HG02870 (cell line): Measurements from ENCODE around the gene GALNT11.

ENCODE experiments used
- ATAC-seq: cut with Tn5 transposase; IDR thresholded peaks from one replicate; pipeline ENCODE4 v1.9.1; 2021; ENCODE audit warnings: mild to moderate bottlenecking, moderate library complexity; ENCODE audit not compliant: unreplicated experiment

GALNT11 gene

DNA sequence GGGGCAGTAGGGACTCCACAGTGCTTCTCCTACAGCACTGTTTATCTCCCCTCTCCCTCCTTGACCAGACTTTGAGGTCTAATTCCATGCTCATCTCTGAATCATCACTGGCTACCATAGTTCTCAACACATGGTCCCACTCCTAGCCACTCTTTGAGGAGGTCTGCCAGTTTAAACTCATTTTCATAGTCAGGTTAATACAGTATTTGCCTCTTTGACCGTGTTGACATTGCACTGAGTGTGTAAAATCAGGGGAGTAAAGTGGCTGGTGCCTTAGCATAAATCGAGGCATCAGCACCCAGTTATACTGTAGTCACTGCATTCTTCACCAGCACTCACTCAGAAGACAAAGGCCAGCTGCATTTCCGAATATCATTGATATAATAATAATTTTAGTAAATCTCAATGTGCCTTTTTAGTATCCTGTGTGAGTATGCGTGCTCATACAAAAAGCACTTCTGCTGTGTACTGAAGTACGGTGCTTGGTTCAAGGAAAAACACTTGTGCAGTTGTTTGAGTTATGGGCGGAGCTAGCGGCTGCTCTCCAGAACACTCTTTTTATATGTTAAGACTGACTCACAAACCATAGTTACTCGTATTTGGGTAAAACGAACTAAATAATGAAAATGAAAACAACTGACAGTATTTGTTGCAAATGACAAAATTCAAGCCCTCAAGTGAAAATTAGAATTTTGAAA is 89.7 kb downstream of the GALNT11 start:
- no peak for ATAC-seq

DNA sequence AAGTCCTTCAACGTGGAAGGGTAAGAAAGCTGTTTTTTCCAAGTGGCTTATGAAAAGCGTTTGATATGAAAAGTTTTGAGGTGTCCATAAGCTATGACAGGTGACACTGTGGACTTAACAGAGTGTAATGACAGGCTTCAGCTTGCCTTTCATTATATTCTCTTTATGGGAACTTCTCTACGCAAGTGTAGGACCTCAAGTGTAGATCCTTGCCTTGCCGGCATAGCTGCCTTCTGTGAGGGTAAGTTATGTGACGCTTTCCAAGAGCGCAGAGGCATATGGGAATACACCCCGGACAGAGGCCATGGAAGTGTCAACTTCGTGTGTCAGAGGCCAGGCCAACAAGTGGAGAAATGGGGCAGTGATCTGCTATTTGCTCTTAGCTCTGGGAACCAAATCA is 91.9 kb downstream of the GALNT11 start:
- ATAC-seq: no peak

DNA sequence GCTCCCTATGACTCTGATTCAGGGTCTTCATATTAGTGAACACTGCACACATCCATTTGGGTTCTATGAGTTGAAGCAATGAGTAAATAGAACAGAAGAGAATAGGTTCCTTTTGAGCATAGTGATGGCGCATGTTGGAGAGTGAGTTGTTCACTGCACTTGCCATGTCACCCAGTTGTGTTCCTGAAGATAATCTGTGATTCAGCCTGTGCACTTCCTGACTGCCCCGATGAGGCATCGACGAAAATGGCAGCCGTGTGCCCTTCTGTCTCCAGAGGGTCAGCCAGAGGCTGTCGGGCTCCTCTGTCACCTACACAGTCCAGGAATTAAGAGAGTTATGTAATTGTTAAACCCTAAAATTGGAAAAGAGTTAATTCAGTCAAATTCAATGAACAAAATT is 94.7 kb downstream of the GALNT11 start:
- no peak for ATAC-seq

DNA sequence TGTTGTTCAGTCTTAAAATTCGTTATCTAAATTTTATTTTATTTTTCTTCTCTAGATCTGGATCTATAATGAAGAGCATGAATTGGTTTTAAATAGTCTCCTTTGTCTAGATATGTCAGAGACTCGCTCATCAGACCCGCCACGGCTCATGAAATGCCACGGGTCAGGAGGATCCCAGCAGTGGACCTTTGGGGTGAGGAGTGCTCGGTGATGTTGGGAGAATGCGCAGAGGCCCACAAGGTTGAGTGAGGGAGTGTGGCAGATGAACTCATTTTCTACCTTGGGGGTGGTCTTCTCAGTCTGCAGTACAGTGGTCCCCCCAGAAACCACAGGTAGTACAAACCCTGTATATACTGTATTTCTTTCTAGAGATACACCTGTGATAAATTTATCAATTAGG is 95.3 kb downstream of the GALNT11 start:
- no peak for ATAC-seq

DNA sequence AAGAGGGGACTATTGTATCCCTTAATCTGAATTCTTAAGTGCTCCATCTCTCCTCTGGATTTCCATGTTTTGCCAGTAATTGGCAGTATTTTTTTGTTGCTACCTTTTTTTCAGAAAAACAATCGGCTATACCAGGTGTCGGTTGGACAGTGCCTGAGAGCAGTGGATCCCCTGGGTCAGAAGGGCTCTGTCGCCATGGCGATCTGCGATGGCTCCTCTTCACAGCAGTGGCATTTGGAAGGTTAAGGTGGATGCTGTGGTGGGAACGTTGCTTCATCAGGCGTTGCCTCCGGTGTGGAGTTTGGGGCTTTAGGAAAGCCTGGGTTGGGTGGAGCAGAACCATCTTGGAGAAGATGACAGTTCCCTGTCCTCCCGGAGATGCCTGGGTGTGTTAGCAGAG is 96.0 kb downstream of the GALNT11 start:
- no peak for ATAC-seq

DNA sequence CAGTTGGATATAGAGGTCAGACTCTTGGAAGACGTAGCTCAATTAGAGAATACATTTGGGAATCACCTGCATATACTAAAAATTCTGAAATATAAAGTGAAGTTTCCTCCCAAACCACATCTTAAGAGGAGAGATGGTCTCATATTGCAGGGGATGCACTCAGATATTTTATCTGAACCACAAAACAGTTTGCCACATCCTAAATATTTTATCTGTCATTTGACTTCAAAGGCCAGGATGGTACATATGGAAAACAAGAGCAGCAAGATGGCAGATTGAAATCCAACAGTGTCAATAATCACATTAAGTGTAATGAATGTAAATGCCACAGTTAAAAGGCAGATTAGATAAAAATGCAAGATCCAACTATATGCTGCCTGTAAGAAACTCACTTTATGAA is 97.1 kb downstream of the GALNT11 start:
- ATAC-seq: no peak

DNA sequence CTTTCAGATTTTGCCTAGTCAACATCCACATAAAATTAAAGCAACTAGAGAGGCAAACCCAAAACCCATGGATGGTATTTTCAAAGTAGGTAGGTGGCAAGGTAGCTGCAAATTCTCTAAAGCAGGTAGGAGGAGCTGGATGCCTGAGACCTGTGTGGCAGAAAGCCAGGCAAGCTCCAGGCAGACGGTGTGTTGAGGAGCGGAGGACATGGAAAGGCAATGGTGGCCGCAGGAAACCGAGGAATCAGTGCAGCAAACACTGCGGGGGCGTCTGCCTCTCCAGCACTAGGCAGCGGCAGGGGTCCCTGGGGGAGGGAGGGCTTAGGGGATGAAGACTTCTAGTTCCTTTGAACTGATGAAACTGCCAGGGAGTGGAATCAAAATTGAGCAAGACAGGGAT is 101.3 kb downstream of the GALNT11 start:
- no peak for ATAC-seq

DNA sequence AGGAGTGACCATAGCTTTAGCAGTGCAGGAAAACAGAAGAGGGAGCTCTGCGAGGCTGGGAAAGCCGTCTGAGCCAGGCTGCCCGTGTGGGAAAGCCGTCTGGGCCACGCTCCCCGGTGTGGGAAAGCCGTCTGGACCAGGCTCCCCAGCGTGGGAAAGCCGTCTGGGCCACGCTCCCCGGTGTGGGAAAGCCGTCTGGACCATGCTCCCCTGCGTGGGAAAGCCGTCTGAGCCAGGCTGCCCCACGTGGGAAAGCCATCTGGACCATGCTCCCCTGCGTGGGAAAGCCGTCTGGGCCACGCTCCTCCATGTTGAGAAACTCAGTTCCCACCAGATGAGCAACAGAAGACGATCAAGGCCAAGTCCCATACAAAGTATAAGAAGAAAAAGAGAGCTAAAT is 101.8 kb downstream of the GALNT11 start:
- ATAC-seq: no peak

DNA sequence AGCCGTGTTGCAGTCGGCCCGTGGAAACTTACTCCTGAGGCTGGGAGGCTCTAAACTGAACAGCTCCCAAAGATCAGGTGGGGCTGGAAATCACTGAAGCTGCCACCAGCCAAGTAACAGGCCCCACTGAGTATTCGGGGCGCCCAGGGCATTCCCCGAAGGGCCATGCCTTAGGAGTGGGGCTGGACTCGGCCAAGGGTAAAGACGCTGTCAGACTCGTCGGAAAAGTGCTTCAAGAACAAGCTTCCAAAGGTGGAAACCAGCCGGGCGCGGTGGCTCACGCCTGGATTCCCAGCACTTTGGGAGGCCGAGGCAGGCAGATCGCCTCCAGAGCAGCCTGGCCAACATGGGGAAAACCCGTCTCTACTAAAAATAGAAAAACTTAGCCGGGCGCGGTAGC is 102.8 kb downstream of the GALNT11 start:
- no peak for ATAC-seq

DNA sequence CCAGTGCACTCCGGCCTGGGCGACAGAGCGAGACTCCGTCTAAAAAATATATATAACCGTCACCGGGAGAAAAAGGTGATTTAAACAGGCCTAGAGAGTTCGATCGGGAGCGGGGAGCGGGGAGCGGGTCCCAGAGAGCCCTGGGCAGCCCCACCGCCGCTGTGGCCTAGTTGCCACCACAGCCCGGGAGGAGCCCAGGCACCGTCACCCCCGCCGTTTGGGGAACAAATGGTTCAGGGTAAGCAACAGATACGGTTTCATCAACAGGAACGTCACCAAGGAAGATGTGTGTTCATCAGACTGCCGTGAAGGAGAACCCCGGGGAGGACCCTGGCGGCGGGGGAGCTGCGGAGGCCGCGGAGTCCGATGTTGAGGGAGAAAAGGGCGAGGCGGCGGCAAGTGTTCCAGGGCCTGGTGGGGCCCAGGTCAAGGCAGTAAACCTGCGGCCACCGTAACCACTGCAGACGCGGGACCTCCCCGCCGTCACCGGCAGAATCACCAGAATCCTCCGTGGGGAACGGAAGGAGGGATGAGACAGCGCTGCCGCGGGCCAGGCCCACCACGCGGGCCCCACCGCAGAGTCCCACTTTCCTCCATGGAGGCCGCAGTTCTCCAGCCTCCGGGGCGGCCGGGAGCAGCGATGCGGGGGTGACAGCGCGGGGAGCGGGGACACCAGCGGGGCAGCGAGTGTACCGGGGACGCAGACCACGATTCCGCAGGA is 103.4 kb downstream of the GALNT11 start:
- ATAC-seq: no peak

DNA sequence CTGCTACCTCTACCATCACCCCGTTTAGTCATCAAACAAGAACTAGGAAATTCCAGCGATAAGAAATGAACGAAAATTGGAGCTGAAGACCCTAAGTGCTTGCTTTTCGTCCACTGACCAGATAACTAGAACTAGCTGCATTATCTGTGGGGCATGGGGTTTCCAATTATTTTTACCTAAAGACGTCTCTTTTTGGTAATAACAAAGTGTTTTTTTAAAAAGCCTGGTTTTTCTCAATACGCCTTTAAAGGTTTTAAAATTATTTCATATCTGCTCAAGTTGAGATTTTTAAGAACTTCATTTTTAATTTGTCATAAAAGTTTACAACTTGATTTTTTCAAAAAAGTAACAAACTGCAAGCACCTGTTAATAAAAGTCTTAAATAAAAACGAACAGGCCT is 104.2 kb downstream of the GALNT11 start:
- no peak for ATAC-seq

DNA sequence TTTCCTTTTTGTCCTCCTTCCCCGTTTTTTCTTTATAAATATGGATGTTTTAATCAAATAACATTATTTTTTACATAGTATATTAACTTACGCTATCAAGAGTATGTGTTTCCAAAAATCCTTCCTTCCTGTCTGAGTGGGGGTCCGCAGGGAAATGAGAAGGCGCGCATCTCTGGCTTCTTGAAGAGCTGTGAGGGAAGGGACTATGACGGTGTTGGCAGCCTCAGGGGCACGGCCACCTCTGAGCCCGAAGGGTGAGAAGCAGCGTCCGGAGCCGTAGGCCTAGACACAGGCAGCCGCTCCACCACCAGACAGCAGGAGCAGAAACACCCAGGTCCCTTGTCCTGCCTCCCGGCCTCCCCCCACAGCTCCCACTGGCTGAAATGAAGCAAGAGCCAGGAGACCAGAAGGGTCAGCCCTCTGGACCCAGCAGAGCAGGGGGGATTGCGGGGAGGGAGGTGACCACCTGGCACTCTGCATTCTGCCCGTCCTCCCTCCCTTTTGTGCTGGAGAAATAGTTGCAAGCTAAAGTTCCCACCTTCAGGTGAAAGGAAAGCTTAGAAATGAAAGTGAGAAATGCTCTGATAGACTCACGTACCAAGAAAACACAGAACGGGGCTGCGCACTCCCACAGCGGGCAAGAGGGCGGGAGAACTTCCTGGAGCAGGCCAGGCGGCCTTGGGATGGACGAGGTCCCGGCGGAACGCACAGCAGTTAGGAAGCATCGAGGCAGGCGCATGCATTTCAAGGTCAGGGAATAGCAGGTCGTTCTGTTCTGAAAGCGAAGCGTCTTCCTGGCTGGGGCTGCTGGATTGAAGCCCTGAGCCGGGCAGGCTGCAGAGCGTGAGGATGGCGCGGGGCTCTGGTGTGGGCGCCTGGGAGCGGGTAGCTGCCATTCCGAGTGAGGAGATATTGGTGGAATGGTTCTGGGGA is 105.5 kb downstream of the GALNT11 start:
- ATAC-seq: no peak

DNA sequence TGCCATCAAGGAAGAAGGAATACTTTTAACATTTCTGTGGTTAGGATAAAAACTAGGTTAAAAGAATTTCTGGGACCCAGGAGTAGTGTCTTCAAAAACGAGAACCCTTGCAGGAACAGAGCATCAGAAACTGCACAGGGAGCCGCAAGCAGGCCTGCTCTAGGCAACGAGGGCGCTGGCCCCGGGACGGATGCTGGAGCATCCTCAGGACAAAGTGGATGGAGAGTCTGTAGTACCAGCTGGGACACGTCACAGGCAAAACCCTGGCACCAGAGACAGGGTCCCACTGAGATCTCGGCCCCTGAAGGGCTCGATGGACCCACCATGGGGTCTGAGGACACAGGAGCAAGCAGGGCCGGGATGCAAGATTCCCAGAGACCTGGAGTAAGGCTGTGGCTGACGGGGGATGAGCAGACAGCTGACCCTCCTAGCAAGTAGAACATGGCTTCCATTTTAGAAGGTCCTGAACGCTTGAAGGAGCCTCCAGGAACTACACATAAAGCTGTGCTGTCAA is 106.6 kb downstream of the GALNT11 start:
- ATAC-seq: no peak

DNA sequence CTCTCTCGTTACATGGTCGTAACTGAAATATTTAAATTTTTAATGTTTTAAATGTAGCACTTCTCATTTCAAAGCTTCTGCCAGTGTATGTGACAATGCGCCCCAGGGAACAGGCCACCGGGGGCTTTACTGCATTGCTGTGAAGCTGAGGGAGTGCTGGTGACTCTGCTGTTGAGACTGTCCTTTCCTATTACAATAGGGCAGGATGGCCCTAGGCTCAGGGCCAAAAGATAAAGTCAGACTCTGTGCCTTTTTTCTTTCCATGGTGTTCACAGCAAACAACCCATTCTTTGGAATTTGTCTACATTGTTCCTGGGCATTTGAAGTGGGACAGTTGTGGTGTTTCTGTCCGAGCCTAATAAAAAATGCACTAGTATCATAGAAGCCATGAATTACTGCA is 107.3 kb downstream of the GALNT11 start:
- ATAC-seq: no peak

DNA sequence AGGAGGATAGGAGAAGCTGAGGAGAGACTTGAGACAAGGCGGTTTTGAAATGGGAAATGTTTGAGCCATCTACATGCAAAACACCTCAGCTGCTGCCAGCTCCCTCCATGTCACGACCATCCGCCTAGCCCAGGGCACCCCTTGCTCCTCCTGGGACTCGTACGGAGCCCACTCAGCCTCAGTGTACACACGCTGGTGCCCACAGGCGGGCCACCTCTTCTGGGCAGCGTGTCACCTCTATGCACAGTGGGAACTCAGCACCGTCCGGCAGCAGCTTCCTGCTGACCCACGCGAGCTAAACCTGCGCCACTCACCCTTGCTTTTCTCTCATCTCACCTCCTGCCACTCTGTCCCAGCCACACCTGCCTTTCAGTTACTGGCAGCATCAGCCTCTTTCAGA is 108.3 kb downstream of the GALNT11 start:
- no peak for ATAC-seq

DNA sequence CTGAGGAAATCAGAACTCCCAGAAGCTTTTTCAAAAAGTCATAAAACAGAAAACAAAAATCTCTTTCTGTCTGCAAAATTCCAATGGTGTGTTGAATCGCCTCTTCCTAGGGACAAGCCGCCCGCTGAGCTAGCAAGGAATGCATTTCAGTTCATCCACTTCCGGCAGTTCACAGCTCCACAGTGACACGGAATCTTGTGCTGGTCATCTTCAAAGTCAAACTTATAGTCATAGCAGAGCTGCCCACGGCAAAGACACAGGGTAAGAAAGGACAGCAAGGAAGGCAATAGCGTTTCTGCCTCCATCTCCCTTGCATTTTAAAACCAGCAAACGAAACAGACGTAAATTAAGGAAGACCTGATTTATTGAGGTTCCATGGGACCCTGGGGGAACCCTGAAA is 111.2 kb downstream of the GALNT11 start:
- ATAC-seq: no peak

DNA sequence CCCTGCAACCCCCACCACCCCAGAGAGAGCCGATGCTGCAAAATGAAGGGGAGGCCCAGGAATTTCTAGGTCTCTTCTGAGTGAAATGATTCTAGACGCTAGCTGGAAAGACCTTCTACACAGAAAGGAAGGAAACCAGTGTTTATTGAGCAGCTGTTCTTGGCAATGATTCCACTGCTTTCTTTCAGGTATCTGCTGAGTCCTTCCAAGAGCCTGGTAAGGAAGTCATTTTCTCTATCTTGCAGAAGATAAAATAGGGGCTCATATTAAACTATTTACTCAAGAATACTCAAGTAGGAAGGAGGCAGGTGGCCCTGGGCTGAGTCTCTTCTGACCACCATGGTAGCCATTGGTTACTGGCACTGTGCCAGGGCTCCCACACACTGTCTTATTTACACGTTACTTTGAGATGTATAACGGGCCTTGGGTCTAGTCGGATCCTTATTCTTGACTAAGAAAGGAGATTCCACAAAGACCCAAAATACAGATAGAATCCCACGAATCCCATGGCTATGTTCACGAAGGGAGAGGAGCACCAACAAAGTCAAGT is 112.1 kb downstream of the GALNT11 start:
- ATAC-seq: no peak

DNA sequence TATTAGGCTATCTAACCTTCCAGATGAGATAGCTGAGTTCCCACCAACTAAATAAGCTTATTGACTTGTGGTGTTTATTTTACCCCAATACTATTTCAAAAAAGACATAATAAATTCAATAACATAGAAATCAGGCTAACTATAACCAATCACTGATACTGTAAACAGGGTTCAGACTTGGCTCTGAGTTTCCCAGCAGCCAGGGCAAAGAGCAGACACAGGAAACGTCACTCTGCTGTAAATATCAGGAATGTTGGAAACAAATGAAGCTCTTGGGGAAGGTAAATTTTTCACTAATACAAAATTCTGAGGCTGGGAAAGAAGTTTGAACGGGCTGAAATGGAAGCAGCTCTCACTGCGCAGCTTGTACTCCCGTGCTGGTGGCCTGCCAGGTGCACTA is 114.6 kb downstream of the GALNT11 start:
- no peak for ATAC-seq

DNA sequence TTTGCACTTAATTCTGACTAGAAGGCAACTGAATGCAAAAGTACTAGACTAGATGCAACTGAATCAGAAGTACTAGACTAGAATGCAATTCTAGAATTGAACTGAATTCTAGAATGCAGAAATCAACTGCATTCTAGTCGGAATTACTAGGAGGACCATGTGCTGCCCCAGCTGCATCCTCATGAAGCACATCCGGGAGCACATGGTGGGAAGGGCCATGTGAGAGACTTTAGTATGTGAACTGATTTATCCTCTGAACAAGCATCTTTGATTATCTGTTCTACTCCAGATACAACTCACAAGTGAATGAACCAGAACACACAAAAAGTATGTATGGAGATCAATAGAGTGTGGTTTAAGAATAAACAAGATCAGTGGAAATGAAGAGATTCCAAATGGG is 115.1 kb downstream of the GALNT11 start:
- no peak for ATAC-seq

DNA sequence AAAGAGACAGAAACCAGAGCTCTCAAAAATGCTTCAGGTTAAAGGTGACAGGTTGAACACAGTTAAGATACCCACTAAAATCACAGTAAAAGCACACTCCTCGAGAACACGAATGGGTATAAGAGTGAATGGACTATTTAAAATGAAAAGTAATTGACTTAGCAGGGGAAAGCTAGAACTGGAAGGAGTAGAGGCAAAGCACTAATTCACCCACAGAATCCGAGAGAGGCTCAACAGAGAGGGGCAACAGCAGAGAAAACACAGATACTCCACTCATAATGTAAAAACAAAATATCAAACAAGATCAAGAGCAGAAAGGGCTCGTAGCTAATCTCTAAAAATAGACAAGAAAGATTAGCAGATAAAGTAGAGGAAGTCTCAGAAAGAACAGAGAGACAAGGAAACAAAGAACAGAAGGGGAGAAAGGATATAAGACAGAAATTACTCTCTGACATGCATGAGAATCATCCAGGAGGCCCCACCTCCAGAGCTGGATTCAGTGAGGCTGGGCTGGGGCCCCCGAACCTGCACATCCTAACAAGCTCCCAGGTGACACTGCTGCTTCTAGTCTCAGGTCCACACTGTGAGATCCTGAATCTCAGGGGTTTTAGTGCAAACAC is 117.6 kb downstream of the GALNT11 start:
- no peak for ATAC-seq
